Effector memory CD4-positive, alpha-beta T cell (primary cell): Measurements from ENCODE around the gene POU2F1.

Experiments used
- DNase-seq, 3 donors: peaks; one replicate each; pipeline ENCODE4 v3.0.0-alpha.2; 2020
- H3K27ac ChIP-seq: 2 replicates; pipeline ENCODE4 v1.7.0; 2013; ENCODE audit warnings: mild to moderate bottlenecking, low read length, moderate library complexity; ENCODE audit not compliant: insufficient read depth, poor library complexity, severe bottlenecking
- H3K27me3 ChIP-seq: replicated peaks from 2 replicates; pipeline ENCODE4 v1.7.0; 2013; ENCODE audit warnings: mild to moderate bottlenecking, low read length; ENCODE audit not compliant: insufficient read depth, control insufficient read depth, poor library complexity, severe bottlenecking
- H3K36me3 ChIP-seq: 2 replicates; pipeline ENCODE4 v1.7.0; 2013; ENCODE audit warnings: mild to moderate bottlenecking, low read length, moderate library complexity; ENCODE audit not compliant: control insufficient read depth, insufficient read depth
- H3K4me1 ChIP-seq: 2 replicates; pipeline ENCODE4 v1.7.0; 2013; ENCODE audit warnings: low read length, mild to moderate bottlenecking; ENCODE audit not compliant: control insufficient read depth, insufficient read depth, poor library complexity, severe bottlenecking
- H3K4me3 ChIP-seq: 2 replicates; pipeline ENCODE4 v1.7.0; 2013; ENCODE audit warnings: low read length, low read depth, mild to moderate bottlenecking; ENCODE audit not compliant: insufficient read depth, poor library complexity, severe bottlenecking
- H3K9me3 ChIP-seq: 2 replicates; pipeline ENCODE4 v1.7.0; 2013; ENCODE audit warnings: mild to moderate bottlenecking, low read length, moderate library complexity; ENCODE audit not compliant: control insufficient read depth

The POU2F1 gene

DNA sequence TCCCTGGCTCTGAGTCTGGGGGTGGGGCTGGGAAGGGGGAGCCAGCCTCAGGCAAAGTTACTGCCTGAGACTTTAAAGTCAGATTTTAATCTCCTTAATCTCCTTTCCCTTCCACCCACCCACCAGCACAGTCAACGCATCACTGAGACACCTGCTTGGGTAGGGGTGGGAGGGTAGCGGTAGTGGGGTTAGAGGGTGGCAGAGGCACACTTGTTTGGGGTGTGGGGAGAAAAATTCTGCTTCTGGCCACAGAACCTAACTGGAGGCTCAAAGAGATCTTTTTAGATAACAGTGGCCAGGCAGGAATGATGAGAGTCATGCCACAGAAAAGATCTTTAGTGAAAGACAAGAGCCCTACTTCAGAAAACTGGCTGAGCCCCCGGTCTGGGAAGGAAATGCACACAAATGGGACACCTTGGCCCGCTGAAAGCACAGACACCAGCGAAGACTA, 253.5 kb downstream of the POU2F1 start:
- H3K36me3 ChIP-seq = peaks cover 17% of the 10 kb centered on the region
- H3K4me3 ChIP-seq = peak overlapping the region; percentile 7
- peak overlapping the region; percentile 66 for H3K27ac ChIP-seq
- H3K4me1 ChIP-seq = peaks cover 37% of the 10 kb centered on the region
- DNase-seq = peak; percentile 34 to 59 (median 36)
- H3K27me3 ChIP-seq = no peaks in the 10 kb centered on the region
- no peaks in the 10 kb centered on the region for H3K9me3 ChIP-seq

DNA sequence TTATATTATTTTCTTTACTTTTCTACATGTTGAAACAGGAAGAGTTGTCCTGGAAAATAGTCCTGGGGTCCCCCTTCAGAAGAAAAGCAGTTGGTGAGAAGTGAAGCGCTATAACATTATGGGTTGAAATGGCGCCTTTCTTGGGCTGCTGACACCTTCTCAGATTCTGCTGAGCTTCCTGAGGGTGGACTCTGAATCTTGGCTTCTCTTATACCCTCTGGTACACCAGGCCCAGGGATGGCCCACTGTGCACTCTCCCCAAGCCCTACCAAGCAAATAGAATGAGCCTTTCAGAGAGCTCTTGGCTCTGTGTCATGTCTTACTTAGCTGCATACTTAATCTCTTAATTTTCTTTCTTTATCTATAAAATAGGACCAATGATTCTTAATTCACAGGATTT, 255.4 kb downstream of the POU2F1 start:
- no peaks in the 10 kb centered on the region for H3K9me3 ChIP-seq
- peaks cover 28% of the 10 kb centered on the region for H3K36me3 ChIP-seq
- no peak overlapping the region for H3K4me3 ChIP-seq
- H3K27ac ChIP-seq = no peak overlapping the region
- DNase-seq = no peak
- H3K27me3 ChIP-seq = no peaks in the 10 kb centered on the region
- peaks cover 53% of the 10 kb centered on the region for H3K4me1 ChIP-seq
